Stimulated activated CD4-positive, alpha-beta T cell treated with anti-CD3 and anti-CD28 coated beads, Interleukin-15, amount 100 ng/mL, for 1 hour (primary cell): ENCODE measurements around the gene SOWAHB.
"Not testable (repeated sequence)": the region's sequence is repeated elsewhere in the genome, so short reads cannot be mapped to it uniquely, and the experiment has no call there.

Experiments
- DNase-seq, 2 donors: peaks; one replicate each; pipeline ENCODE4 v3.0.0-alpha.2; 2020; ENCODE audit warnings: low read depth in 1 of 2, low spot score in 1 of 2

SOWAHB gene

DNA sequence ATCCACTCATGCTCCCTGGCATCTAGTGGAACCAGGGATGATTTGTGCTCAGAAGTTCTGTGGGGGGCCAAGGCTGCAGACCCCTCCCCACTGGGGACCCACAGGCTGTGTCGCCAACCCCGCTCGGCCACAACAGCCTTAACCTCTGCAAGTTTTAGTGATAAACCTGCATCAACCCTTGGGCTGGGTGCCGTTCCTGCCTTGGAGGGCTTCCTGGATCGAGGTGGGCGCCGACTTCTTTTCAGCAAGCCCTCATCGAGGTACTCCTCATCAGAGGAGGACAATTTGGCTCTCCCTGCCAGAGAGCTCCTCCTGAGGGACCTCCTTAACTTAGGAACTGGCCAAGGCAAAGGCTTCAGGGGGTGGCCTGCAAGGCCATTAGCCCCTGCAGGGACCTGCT is 1.9 kb downstream of the SOWAHB start:
- no peak for DNase-seq

DNA sequence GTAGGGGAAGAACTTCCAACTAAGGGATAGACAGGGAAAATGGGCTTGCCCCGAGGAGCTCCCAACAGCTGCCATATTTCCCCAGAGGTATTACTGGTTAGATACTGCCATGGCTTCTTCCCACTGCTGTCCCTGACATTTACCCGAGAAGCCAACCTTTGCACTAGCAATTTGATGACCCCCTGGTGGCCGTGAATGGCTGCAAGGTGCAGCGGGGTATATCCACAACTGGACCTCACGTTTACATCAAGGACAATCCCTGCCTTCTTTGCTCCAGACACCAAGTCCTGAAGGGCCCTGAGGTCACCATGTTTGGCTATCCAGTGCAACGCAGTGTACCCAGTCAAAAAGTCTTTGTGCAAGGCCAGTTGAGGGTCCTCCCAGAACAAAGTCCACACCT is 2.3 kb downstream of the SOWAHB start:
- DNase-seq: no peak

DNA sequence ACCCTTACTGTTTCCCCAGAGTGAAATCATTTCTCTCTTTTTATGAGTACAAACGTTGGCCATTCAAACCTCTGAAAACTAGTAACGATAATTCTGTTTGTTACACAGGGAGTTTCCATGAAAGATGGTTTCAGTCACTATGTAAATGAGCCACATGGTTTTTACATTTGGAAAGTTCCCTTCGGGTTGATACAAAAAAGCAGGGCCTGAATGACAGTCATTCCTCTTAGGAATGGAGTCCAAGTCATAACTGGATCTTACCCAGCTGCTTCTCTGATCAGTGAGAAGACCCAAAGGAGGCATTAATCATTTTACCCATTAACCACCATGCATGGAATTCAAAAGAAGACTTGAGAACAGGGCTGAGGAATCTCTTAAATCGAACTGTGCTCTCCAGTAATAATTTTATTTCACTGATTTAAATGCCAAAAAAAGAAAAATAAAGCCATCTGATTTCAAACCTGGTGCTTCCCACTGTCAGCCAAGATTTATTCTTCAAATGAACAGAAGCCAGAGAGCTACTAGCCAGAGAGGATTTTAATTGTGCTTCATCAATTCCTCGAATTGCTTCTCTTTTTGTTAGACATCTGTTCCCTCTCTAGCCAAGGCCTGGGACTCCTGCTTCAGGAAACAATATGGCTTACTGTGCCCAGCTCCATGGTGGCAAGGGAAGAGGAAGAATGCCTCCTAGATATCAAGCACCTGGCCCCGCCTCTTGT is 3.2 kb downstream of the SOWAHB start:
- DNase-seq: no peak

DNA sequence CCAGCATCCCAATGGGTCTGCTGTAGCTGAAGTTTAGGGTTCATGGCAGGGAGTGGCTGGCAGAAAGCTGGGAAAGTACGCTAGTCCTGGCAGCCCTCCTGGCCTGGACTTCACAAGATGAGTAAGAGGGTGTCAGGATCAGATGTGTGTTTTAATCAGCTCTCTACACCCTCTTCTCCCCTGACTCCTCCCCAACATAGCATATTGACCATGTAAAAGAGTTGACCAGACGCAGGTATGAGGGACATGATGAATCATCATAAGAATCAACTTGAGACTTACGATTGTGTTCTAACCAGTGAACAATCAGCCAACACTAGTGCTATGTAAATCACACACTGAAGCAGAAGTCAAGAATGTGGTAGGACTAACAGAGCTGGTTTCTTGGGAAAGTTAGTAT is 5.3 kb downstream of the SOWAHB start:
- no peak for DNase-seq

DNA sequence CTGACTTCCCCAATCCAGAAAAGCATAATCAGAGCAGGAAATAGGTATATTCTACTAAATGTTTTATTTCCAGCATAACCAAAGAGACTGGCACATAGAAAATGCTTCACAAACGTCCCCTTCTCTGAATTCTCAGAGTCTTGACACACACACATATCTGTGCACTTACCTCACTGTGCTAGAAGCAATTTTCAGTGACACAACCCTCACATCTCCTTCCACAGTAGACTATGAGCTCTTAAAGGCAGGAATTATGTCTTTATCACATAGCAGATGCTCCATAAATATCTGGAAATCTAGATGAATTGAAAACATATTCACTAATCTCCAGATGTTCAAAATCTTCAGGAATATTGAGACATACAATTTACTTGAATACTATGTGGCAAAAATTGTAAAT is 5.9 kb downstream of the SOWAHB start:
- no peak for DNase-seq

DNA sequence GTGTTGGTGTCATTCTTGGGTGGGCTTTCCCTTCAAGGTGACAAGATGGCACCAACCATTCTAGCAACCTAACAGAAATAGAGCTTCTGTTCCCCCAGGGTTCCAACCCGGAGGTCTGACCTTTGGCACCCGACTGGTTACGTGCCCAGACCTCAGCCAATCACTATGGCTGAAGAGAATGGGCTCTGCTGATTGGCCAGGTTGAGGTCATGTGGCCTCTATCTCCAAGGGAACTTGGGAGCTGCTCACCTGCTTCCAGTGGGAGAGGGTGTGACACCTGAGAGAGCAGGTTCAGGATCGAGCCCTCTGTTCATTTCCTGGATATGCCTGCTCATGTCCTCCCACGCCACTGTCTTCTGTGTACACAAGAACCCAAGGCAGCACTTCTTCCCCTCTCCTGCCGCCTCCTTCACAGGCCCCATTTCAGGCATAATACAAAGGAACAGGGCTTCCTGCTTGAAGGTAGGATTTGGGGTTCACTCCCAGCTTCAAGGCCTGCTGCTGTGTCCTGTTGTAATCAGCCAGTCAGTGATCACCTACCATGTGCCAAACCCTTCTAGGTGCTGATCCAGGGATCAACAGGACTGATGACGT is 11.0 kb downstream of the SOWAHB start:
- DNase-seq: no peak

DNA sequence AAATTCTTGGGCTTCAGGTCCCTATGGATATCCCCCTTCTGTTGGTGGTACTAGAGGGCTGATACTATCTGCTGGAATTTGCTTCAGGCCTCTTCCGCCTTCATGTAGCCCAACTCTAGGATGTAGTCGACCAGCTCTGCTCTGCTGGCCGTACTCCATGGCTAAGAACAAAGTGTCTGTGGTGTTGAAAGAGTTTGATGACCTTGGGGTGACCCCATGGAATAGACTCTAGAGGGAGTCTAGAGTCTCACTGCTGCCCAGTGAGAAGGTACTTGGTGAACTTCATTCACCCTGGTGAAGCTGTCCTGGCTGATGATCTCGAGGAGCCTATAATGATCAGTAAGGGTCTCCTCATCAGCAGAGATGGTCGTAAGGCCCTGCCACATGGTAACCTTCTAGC is 11.7 kb downstream of the SOWAHB start:
- no peak for DNase-seq

DNA sequence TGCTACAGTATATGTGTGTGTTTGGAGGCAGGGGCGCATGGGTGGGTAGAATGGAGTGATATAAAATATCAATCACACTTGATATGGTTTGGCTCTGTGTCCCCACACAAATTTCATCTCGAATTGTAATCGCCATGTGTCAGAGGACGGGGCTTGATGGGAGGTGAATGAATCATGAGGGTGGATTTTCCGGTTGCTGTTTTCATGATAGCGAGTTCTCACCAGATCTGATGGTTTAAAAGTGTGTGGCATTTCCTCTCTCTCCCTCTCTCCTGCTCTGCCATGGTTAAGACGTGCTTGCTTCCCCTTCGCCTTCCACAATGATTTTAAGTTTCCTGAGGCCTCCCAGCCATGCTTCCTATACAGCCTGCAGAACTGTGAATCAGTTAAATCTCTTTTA is 14.8 kb downstream of the SOWAHB start:
- DNase-seq: no peak

DNA sequence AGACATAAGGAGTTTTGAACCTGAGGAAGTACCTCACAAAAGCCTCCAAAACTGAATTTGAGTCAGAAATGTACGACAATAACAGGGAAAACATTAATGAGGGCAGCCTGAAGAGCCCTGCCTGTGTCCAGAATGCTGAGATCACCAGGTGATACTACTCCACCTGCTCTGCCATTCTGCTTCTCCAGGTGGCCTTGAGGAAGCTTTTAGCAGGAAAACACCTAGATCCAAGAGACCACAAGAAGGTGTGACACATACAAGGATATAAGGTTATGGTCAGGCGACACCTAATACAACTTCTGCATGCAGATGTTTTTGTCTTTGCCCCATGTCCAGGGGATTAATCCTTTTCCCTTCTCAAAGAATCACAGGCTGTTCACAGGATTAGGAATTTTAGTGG is 15.3 kb downstream of the SOWAHB start:
- no peak for DNase-seq

DNA sequence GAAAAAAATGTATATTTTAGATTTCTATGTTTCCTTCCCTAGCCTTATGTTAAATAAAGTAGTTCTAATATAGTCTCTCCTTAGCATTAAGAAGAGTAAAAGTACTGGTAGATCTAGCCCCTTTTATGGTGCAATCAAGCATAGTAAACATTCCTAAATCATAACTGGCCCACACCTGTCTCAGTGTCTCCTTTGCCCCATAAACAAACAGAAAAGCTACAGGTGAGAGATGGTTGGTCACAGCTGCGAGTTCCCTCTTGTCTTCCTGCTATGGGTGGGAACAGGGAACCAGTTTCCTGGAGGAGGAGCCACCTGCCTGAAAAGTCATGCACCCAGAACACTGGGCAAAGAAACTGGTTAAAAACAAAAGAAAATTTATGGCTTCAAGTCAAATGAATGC is 16.6 kb downstream of the SOWAHB start:
- no peak for DNase-seq

DNA sequence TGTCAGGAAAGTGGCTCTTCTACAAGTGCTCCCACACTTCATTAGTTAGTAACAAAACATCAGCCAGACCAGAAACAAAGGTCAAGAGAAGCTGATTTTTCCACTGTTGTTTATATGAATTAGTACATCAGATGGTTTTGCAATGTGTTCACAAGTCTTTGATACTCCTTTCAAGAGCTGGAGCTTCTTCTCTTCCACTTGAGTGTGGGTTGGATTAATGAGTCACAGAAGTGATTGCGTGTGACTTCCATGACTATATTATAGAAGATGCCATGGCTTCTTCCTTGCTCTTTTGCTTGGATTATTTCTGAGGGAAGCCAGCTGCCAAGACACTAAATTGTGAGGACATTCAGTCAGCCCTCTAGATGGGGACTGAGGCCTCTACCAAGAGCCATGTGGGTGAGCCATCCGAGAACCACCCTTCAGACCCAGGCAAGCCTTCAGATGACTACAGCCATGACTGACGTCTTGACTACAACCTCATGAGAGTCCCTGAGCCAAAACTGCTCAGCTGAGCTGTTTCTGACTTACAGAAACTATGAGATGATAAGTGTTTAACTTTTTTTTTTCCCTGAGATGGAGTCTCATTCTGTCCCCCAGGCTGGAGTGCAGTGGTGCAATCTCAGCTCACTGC is 18.1 kb downstream of the SOWAHB start:
- no peak for DNase-seq

DNA sequence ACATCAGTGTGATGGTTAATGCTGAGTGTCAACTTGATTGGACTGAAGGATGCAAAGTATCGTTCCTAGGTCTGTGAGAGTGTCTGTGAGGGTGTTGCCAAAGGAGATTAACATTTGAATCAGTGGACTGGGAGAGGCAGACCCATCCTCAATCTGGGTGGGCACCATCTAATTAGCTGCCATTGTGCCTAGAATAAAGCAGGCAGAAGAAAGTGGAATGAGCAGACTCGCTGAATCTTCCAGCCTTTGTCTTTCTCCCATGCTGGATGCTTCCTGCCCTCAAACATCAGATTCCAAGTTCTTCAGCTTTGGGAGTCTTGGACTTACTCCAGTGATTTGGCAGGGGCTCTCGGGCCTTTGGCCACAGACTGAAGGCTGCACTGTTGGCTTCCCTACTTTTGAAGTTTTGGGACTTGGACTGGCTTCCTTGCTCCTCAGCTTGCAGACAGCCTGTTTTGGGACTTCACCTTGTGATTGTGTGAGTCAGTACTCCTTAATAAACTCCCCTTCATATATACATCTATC is 19.2 kb downstream of the SOWAHB start:
- DNase-seq: not testable (repeated sequence)

DNA sequence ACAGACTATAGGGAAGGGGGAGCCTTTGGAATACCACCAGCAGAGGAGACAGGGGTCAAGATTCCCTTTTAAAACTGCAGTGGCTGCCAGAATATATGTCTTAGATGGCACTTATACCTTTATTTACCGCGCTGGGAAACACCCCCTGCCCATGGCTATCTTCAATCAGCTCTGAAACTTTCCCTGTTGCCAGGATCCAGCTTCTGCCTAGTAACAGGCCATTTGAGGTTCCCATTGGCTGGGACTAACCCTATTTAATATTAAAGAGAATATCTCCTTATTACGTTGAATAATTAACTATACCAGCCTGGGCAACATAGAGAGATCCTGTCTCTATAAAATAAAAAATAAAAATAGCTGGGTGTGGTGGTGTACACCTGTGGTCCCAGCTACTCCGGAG is 23.8 kb downstream of the SOWAHB start:
- no peak for DNase-seq

DNA sequence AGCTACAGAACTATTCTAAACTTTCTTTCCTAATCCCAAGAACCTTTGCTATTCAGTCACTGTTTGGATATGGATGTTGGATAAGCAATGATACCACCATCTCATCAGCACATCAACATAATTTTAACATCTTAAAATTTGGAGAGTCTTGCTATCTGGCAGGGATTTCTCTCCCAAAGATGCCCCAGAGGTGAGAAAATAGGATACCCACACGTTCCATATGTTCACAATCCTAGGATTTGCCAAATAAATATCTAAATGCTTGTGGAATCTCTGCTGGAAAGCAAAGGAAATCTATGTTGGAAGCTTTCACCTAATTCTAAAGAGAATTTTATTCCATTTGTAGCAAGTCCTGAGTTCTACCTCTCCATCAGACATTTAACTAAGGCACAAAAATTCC is 24.4 kb downstream of the SOWAHB start:
- DNase-seq: no peak

DNA sequence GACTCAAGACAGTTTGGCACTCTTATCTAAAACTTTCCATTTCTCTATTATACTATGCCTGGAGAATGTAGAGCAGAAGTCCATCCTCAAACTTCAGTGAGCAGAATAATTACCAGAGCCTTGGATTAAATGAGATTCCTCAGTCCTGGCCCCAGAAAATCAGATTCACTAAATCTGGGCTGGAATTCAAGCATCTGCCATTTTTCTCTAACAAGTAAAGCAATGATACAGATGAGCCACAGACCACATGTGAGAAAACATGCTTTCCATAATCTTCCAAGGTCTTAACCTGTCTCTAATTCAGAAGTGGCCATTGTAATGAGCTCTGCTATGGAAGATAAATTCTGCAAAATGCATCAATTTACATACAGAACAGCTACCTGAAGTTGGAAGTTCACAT is 25.4 kb downstream of the SOWAHB start:
- no peak for DNase-seq

DNA sequence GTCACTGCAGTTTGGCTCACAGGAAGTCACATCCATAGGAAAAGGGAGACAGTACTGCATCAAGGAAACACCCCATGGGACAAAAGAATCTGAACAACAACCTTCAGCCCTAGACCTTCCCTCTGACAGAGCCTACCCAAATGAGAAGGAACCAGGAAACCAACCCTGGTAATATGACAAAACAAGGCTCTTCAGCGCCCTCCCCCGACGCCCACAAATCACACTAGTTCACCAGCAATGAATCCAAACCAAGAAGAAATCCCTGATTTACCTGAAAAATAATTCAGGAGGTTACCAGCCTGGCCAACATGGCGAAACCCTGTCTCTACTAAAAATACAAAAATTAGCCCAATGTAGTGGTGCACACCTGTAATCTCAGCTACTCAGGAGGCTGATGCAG is 29.2 kb downstream of the SOWAHB start:
- not testable (repeated sequence) for DNase-seq

DNA sequence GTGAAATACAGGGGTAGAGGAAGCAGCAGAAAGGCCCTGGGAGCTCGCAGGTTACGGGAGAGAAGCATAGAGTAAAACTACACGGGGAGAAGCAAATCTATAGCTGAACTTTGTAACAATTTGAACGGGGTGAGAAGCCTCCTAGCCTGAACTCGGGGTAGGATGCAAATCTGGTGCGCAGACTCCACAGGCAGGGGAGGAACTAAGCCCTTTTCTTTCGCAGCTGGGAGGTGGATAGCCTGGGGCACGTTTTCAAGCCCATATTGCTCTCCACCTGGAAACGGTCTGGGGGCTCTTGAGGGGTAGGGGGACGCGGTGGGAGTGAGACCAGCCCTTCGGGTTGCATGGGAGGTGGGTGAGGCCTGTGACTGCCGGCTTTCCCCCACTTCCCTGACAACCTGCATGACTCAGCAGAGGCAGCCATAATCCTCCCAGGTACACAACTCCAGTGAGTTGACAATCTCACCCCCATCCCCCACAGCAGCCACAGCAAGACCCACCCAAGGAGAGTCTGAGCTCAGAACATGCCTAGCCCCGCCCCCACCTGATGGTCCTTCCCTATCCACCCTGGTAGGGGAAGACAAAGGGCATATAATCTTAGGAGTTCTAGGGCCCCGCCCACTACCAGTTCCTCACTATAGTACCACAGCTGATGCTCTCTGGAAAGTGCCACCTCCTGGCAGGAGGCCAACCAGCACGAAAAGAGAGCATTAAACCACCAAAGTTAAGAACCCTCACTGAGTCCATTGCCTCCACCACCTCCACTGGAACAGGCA is 29.9 kb downstream of the SOWAHB start:
- no peak for DNase-seq

DNA sequence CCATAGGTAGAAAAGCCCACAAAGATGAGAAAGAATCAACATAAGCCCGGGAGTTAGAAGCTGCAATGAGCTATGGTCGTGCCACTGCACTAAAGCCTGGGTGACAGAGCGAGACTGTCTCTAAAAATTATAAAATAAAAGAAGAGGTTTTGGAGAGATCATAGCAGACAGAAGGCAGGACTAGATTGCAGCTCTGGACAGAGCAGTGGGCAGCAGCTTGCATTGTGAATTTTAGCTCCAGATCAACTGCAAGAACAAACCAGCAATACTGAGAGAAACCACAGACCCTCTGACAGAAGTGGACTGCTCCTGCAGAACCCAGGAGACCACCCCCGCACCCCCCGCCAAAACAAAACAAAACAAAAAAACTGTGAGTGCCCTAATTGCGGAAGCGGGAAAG is 30.6 kb downstream of the SOWAHB start:
- DNase-seq: no peak

DNA sequence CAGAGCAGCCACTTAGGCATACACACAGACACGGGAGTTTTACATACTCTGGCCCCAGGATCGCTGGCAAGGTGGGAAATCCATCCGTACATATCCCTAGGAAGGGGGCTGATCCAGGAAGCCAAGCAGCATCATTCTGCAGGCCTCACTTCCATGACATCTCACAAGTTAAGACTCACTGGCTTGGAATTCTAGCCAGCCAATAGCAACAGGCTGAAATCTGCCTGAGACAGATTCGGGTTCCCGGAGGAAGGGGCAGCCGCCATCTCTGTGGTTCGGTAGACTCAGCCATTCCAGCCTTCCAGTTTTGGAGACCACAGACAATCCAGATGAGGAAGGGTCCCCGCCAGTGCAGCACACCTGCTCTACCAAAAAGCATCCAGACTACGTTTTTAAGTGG is 31.3 kb downstream of the SOWAHB start:
- no peak for DNase-seq

DNA sequence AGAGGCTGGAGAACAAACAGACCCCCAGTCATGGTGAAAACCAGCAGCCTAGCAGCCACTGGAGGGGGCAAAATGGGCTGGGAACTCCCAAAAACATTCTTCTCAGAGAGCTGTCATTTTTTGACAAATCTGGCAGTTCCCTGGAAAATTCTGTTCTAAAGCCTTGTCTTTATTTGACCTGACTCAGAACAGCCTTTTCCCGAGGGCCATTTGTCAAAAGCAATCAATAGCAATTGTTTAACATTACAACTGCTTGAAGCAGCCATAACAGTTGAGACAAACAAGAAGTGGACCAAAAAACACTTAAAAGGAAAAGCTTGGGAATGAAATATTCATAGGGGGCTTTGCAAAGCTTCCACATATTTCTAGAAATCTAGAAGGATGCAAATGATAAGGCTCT is 39.6 kb downstream of the SOWAHB start:
- no peak for DNase-seq

DNA sequence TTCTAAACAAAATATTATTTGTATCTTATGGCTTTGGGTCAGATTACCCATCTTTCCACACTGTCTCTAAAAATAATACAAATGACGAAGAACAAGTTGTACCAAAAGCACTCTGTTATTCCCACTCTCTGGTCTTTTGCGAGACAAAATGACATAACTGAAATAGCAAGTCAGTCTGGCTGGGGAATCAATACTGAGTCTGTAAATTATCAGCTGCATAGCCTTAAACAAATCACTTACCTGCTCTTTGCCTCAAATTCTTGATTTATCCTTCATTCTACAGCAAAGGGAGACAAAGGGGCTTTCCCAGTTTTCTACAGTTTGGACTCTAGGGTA is 40.9 kb downstream of the SOWAHB start:
- DNase-seq: no peak
